Natural killer cell (primary cell): ENCODE data around the gene FLNA. TPM values are rescaled to one million over a fixed set of nuclear protein-coding genes. Genes with fewer than 3 reads are reported as not detected.

Source experiments
- ATAC-seq, 3 donors: fragments of 150-1000 bp in 2 of 3; fragments of 200-7000 bp in 1 of 3; cut with Tn5 transposase; 1 replicate in 1 of 3; 2 replicates in 2 of 3; pipeline ENCODE4 v1.10.0; 2021; ENCODE audit warnings: mild to moderate bottlenecking in 2 of 3, moderate library complexity in 2 of 3
- DNase-seq, 2 donors: peaks; one replicate each; pipeline versions ENCODE4 v3.0.0 to v3.0.0-alpha.2; 2013 to 2021; ENCODE audit warnings: mixed read lengths in 1 of 2
- H3K27ac ChIP-seq: one replicate; pipeline ENCODE4 v1.5.1; 2013; ENCODE audit warnings: mild to moderate bottlenecking, low read length
- H3K27me3 ChIP-seq: one replicate; pipeline ENCODE4 v1.6.1; 2013; ENCODE audit warnings: low read length; ENCODE audit not compliant: control insufficient read depth, insufficient read depth
- H3K36me3 ChIP-seq: one replicate; pipeline ENCODE4 v1.6.1; 2013; ENCODE audit warnings: low read length; ENCODE audit not compliant: control insufficient read depth, insufficient read depth
- H3K4me1 ChIP-seq: one replicate; pipeline ENCODE4 v1.6.1; 2013; ENCODE audit warnings: low read length; ENCODE audit not compliant: control insufficient read depth, insufficient read depth
- H3K4me3 ChIP-seq: one replicate; pipeline ENCODE4 v1.5.1; 2013; ENCODE audit warnings: low read length
- H3K9me3 ChIP-seq: one replicate; pipeline ENCODE4 v1.6.1; 2013; ENCODE audit warnings: low read length; ENCODE audit not compliant: control insufficient read depth, insufficient read depth
- H3K27ac Mint-ChIP-seq, 2 donors: one replicate each; pipeline ENCODE4 v1.8.0; 2022; ENCODE audit warnings: mild to moderate bottlenecking in 2 of 2, mixed read lengths in 2 of 2, moderate library complexity in 1 of 2
- H3K27me3 Mint-ChIP-seq, 2 donors: one replicate each; pipeline ENCODE4 v1.8.0; 2022; ENCODE audit warnings: low read depth in 2 of 2, mixed read lengths in 2 of 2
- H3K36me3 Mint-ChIP-seq: one replicate; pipeline ENCODE4 v1.8.0; 2022; ENCODE audit warnings: mixed read lengths
- H3K4me1 Mint-ChIP-seq, 2 donors: one replicate each; pipeline ENCODE4 v1.8.0; 2022; ENCODE audit warnings: mixed read lengths in 2 of 2
- H3K4me3 Mint-ChIP-seq: one replicate; pipeline ENCODE4 v1.8.0; 2022; ENCODE audit warnings: mild to moderate bottlenecking, moderate library complexity, mixed read lengths
- H3K9me3 Mint-ChIP-seq, 2 donors: one replicate each; pipeline ENCODE4 v1.8.0; 2022; ENCODE audit warnings: mixed read lengths in 2 of 2
- WGBS: methylation state at CpG from one replicate; pipeline ENCODE4 v1.1.7; 2013; ENCODE audit warnings: missing lambda C conversion rate; ENCODE audit not compliant: insufficient coverage; 5-methylcytosine and 5-hydroxymethylcytosine counted together
- intact Hi-C: fragments of 100-400 bp; cut with micrococcal nuclease; formaldehyde crosslinking; loops from one replicate; pipeline ENCODE4 v1.14.2; 2022
- total RNA-seq, 4 donors: library from RNA; stranded (reverse); fragments of 120-200 nt in 1 of 4; gene quantifications; one replicate each; pipeline versions ENCODE4 v1.2.3 to v1.2.4, GENCODE V29; 2013 to 2022
- TF ChIP-seq, protein P1 (sequence below): fragments of 200-600 bp; IDR thresholded peaks from one replicate; pipeline ENCODE4 v1.8.0; 2022; ENCODE audit warnings: antibody characterized with exemption

The FLNA gene
- total RNA-seq, 3 donors from 2014 or later (not counting 1 experiment from before 2014, with no cell fraction given) = 2,872 to 3,483 (median 2,927) TPM

DNA sequence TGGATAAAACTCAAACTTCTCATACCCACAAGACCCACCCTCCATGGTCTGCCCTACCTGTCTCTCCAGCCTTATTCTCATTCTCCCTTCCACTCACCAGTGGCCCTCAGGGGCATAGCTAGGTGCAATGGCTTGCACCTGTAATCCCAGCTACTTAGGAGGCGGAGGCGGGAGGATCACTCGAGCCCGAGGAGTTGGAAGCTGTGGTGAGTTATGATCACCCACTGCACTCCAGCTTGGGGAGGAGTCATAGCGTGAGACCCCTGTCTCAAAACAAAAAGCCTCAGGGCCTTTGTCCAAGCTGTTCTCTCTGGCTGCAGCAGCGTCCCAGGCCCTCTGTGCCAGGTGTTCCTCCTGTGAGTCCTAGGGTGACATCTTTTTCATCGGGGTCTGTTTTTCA lies 62.3 kb downstream of the FLNA start:
- no peak for ATAC-seq
- Histone ChIP-seq H3K9me3 (no peaks in the 10 kb centered on the region), H3K4me3 (no peak overlapping the region), H3K4me1 (peaks cover 59% of the 10 kb centered on the region), H3K27ac (peak overlapping the region; percentile 61), H3K36me3 (no peaks in the 10 kb centered on the region), H3K27me3 (no peaks in the 10 kb centered on the region)
- Mint-ChIP-seq H3K36me3 (no peaks in the 10 kb centered on the region), H3K27me3 (no peaks in the 10 kb centered on the region), H3K9me3 (peaks cover 0 to 2% of the 10 kb centered on the region in 2 donors), H3K4me1 (peaks cover 43 to 47% of the 10 kb centered on the region in 2 donors), H3K27ac (peak overlapping the region; percentile 5 to 90), H3K4me3 (no peak overlapping the region)
- DNase-seq = no peak
- 98% methylated on average over 6 of the region's 7 CpGs for WGBS
- intact Hi-C loops = no loop called here
- TF ChIP-seq, protein P1, sequence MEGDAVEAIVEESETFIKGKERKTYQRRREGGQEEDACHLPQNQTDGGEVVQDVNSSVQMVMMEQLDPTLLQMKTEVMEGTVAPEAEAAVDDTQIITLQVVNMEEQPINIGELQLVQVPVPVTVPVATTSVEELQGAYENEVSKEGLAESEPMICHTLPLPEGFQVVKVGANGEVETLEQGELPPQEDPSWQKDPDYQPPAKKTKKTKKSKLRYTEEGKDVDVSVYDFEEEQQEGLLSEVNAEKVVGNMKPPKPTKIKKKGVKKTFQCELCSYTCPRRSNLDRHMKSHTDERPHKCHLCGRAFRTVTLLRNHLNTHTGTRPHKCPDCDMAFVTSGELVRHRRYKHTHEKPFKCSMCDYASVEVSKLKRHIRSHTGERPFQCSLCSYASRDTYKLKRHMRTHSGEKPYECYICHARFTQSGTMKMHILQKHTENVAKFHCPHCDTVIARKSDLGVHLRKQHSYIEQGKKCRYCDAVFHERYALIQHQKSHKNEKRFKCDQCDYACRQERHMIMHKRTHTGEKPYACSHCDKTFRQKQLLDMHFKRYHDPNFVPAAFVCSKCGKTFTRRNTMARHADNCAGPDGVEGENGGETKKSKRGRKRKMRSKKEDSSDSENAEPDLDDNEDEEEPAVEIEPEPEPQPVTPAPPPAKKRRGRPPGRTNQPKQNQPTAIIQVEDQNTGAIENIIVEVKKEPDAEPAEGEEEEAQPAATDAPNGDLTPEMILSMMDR = no peak

DNA sequence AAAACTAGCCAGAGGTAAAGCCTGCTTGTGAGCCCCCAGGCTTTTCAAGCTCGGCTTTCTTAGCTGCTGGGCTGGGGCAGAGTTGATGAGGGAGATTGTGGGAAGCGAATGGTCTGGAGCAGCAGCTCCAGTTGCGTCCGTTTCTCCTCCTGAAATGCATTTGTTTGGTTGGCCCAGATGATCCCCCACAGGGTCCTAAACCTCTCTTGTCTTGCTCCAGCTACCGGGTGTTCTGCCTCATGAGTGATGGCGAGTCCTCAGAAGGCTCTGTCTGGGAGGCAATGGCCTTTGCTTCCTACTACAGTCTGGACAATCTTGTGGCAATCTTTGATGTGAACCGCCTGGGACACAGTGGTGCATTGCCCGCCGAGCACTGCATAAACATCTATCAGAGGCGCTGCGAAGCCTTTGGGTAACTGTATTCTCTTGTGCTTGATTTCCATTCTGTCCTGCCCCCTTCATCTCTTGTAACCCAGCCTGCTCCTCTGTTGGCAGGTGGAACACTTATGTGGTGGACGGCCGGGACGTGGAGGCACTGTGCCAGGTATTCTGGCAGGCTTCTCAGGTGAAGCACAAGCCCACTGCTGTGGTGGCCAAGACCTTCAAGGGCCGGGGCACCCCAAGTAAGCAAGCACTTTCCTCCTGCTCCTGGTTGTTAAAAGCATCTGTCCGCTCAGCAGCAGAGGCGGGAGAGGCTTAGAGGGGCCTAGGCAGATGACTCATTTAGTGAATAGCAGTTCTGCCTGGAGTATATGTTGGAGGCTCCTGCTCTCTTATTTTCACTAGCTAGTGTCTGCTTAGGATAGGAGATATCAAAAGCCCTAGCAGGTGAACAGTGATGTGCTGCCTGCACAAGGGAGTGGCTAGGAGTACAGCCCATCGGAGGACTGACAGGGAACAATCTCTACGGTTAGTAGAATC lies 63.6 kb downstream of the FLNA start:
- Histone ChIP-seq H3K9me3 (no peaks in the 10 kb centered on the region), H3K27me3 (no peaks in the 10 kb centered on the region), H3K4me3 (no peak overlapping the region), H3K27ac (no peak overlapping the region), H3K4me1 (peaks cover 63% of the 10 kb centered on the region), H3K36me3 (no peaks in the 10 kb centered on the region)
- Mint-ChIP-seq H3K4me3 (no peak overlapping the region), H3K36me3 (no peaks in the 10 kb centered on the region), H3K9me3 (peaks cover 0 to 2% of the 10 kb centered on the region in 2 donors), H3K4me1 (peaks cover 37 to 50% of the 10 kb centered on the region in 2 donors), H3K27ac (peak overlapping the region in 1 of 2 donors; percentile 5), H3K27me3 (no peaks in the 10 kb centered on the region)
- 93% methylated on average over 19 of the region's 19 CpGs for WGBS
- no peak for ATAC-seq
- intact Hi-C loops = no loop called here
- TF ChIP-seq, protein P1 = no peak
- no peak for DNase-seq

DNA sequence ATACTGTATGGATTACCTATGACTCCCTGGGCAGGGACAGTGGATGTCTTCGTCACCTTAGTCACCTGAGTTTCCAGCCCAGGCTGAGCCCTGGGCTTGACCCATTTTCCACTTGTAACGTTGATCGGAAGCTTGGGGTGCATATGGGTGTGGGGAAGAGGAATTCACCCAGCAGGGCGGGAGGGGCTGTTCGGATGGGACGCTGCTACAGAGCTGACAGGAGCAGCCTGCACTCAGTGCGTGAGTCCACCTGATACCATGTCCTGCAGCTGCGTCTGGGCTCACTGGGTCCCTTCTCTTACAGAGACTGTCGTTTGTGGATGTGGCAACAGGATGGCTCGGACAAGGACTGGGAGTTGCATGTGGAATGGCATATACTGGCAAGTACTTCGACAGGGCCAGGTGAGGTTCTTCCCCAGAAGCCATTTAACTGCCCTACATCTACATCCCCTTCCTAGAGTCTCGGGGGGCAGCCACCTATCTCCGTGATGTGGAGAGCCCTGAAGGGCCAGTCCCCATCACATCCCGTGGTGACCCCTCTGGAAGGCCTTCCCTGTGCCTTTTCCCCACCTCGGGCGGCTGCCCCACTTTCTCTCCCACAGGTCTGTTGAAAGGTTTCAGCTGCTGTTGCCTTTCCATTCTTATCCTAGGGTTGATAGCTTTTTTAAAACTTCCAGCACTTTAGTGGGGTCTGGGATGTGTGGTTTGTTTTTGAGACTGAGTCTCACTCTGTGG lies 65.2 kb downstream of the FLNA start:
- TF ChIP-seq, protein P1 = no peak
- H3K4me3 ChIP-seq = no peak overlapping the region
- intact Hi-C loops = no loop called here
- H3K4me1 ChIP-seq = peaks cover 72% of the 10 kb centered on the region
- H3K9me3 ChIP-seq = no peaks in the 10 kb centered on the region
- no peaks in the 10 kb centered on the region for H3K27me3 Mint-ChIP-seq
- DNase-seq (no peak), ATAC-seq (no peak)
- peak overlapping the region in 1 of 2 donors; percentile 69 for H3K27ac Mint-ChIP-seq
- H3K36me3 Mint-ChIP-seq = no peaks in the 10 kb centered on the region
- no peaks in the 10 kb centered on the region for H3K27me3 ChIP-seq
- peaks cover 42 to 55% of the 10 kb centered on the region in 2 donors for H3K4me1 Mint-ChIP-seq
- 97% methylated on average over 13 of the region's 16 CpGs for WGBS
- no peak overlapping the region for H3K27ac ChIP-seq
- H3K9me3 Mint-ChIP-seq = peaks cover 0 to 2% of the 10 kb centered on the region in 2 donors
- H3K36me3 ChIP-seq = no peaks in the 10 kb centered on the region
- H3K4me3 Mint-ChIP-seq = no peak overlapping the region
